Upper lobe of left lung (tissue), 6 donors: Measurements from ENCODE around the gene ANKRD35. TPM values are rescaled to one million over a fixed set of nuclear protein-coding genes. Genes with fewer than 3 reads are reported as not detected.
"Not testable (repeated sequence)": the region's sequence is repeated elsewhere in the genome, so short reads cannot be mapped to it uniquely, and the experiment has no call there.

ENCODE experiments used
- ATAC-seq, 2 donors: fragments of 200-7000 bp; cut with Tn5 transposase; one replicate each; pipeline ENCODE4 v1.9.1; 2022; ENCODE audit warnings: mild to moderate bottlenecking in 2 of 2, moderate library complexity in 2 of 2; ENCODE audit not compliant: low FRiP score in 2 of 2
- DNase-seq, 2 donors: peaks; one replicate each; pipeline ENCODE4 v3.0.0-alpha.2; 2019 to 2020
- H3K27ac ChIP-seq, 4 donors: fragments of 200-600 bp; sonication (generic); one replicate each; pipeline ENCODE4 v1.5.1; 2016 to 2019
- H3K27me3 ChIP-seq, 4 donors: fragments of 200-600 bp; sonication (generic); one replicate each; pipeline ENCODE4 v1.5.1; 2017 to 2019
- H3K36me3 ChIP-seq, 4 donors: fragments of 200-600 bp; sonication (generic); one replicate each; pipeline ENCODE4 v1.5.1; 2016 to 2019
- H3K4me1 ChIP-seq, 4 donors: fragments of 200-600 bp; sonication (generic); one replicate each; pipeline ENCODE4 v1.5.1; 2018 to 2019
- H3K4me3 ChIP-seq, 4 donors: fragments of 200-600 bp; sonication (generic); one replicate each; pipeline ENCODE4 v1.5.1; 2017 to 2019; ENCODE audit warnings: mild to moderate bottlenecking in 2 of 4, moderate library complexity in 1 of 4
- H3K9me3 ChIP-seq, 4 donors: fragments of 200-600 bp; sonication (generic); one replicate each; pipeline ENCODE4 v1.5.1; 2018 to 2019
- CTCF ChIP-seq, 6 experiments: fragments of 450-650 bp in 4 of 6; fragments of 200-600 bp in 2 of 6; sonication (generic) in 2 of 6; IDR thresholded peaks; one replicate each; pipeline ENCODE4 v1.5.1; 2016 to 2019; ENCODE audit warnings: antibody characterized with exemption in 6 of 6
- EP300 ChIP-seq, 4 donors: sonication (generic); formaldehyde crosslinking; IDR thresholded peaks; one replicate each; pipeline ENCODE4 v1.5.1; 2017; ENCODE audit warnings: antibody characterized with exemption in 4 of 4, control low read depth in 2 of 4
- POLR2A ChIP-seq, 4 donors: fragments of 450-650 bp; IDR thresholded peaks; one replicate each; pipeline ENCODE4 v1.5.1; 2016 to 2017; ENCODE audit warnings: antibody characterized with exemption in 4 of 4, mild to moderate bottlenecking in 2 of 4
- POLR2AphosphoS5 ChIP-seq, 2 donors: sonication (generic); formaldehyde crosslinking; IDR thresholded peaks; one replicate each; pipeline ENCODE4 v1.5.1; 2017; ENCODE audit warnings: antibody characterized with exemption in 2 of 2
- whole genome bisulfite sequencing, 2 donors: methylation state at CpG; one replicate each; pipeline ENCODE4 v1.1.5; 2017 to 2018; 5-methylcytosine and 5-hydroxymethylcytosine counted together
- total RNA-seq, 6 donors: library from RNA; depleted of rRNA in 4 of 6; stranded (reverse); fragments of >200 nt in 4 of 6; gene quantifications; one replicate each; pipeline versions ENCODE4 v1.1.0 to v1.2.1, GENCODE V29; 2016 to 2021
- donor health status: DM: no; HTN: no; CAD: no; lungs with moderate emphysema.
- donor health status: DM: no; HTN: yes; CAD: no; lungs with severe emphysema.

ANKRD35 gene
- 1 to 10 TPM in 4 of 6 donors, under 1 TPM in 1, not detected in 1; 0.76 to 2.5 (median 1.3) TPM for total RNA-seq

GRCh38 chr1:145885738-145886287 lies at the start of gene ANKRD35:
ANKRD35 (minus strand) TSS chr1:145885866; CDS start chr1:145885758, 108 bp downstream.
- 0 to 3% methylated on average over 1 to 32 of the region's 36 CpGs for WGBS, 2 donors
- Histone ChIP-seq H3K27ac (peak within 1 kb of the TSS in 3 of 4 donors; percentile 7 to 68 (median 61)), H3K36me3 (no peaks in the 10 kb centered on the region), H3K4me1 (peaks cover 11 to 22% (median 19%) of the 10 kb centered on the region in 4 donors), H3K4me3 (peak within 1 kb of the TSS; percentile 51 to 91 (median 64)), H3K27me3 (no peaks in the 10 kb centered on the region), H3K9me3 (no peaks in the 10 kb centered on the region)
- peak; percentile 95 to 98 for ATAC-seq
- DNase-seq = peak; percentile 92 to 95
- TF ChIP-seq POLR2AphosphoS5 (IDR thresholded peaks at IDR 0.05) (no peak), CTCF (IDR thresholded peaks at IDR 0.05) (no peak), POLR2A (IDR thresholded peaks at IDR 0.05) (no peak), EP300 (IDR thresholded peaks at IDR 0.05) (no peak)

GRCh38 chr1:145932522-145933009 lies 46.9 kb upstream of the ANKRD35 start:
- not testable (repeated sequence) for ATAC-seq, H3K27me3 ChIP-seq, H3K4me3 ChIP-seq, DNase-seq, H3K9me3 ChIP-seq
- H3K36me3 ChIP-seq = peaks cover 0 to 41% (median 11%) of the 10 kb centered on the region in 4 donors
- H3K27ac ChIP-seq = peak overlapping the region in 3 of 4 donors; percentile 13 to 52 (median 35)
- peaks cover 0 to 28% (median 20%) of the 10 kb centered on the region in 4 donors for H3K4me1 ChIP-seq
- WGBS, 2 donors = 18 to 30% methylated on average over 9 of the region's 9 CpGs

GRCh38 chr1:145927916-145928643 lies 42.4 kb upstream of the ANKRD35 start:
- ATAC-seq = no peak
- peak in 1 of 2 donors; percentile 58 for DNase-seq

GRCh38 chr1:145927063-145927886 lies 41.6 kb upstream of the ANKRD35 start, which contains the start of gene RBM8A:
RBM8A (minus strand) TSS chr1:145927484; CDS start chr1:145927426, 58 bp downstream.
- peak in 1 of 2 donors; percentile 96 for DNase-seq
- ATAC-seq = peak; percentile 98 to 99
- H3K4me3 ChIP-seq = peak within 1 kb of the TSS; percentile 53 to 70 (median 66)
- peak; percentile 25 to 98 (median 96) for TF ChIP-seq POLR2A (IDR thresholded peaks at IDR 0.05)
- peak in 1 of 4 donors; percentile 2 for TF ChIP-seq EP300 (IDR thresholded peaks at IDR 0.05)
- TF ChIP-seq POLR2AphosphoS5 (IDR thresholded peaks at IDR 0.05) = peak; percentile 99 to 100
- TF ChIP-seq CTCF (IDR thresholded peaks at IDR 0.05) = peak; percentile 54 to 81 (median 66)
- no peaks in the 10 kb centered on the region for H3K9me3 ChIP-seq
- H3K27me3 ChIP-seq = no peaks in the 10 kb centered on the region
- H3K36me3 ChIP-seq = peaks cover 0 to 20% (median 6%) of the 10 kb centered on the region in 4 donors
- WGBS, 2 donors = 0% methylated on average over 35 to 41 of the region's 41 CpGs
- peak within 1 kb of the TSS; percentile 87 to 97 (median 95) for H3K27ac ChIP-seq
- peaks cover 10 to 26% (median 24%) of the 10 kb centered on the region in 4 donors for H3K4me1 ChIP-seq

More at GRCh38 chr1:145927916-145928643, 42.4 kb upstream of the ANKRD35 start:
- 64 to 67% methylated on average over 20 of the region's 20 CpGs for WGBS, 2 donors
- Histone ChIP-seq H3K4me1 (peaks cover 10 to 34% (median 29%) of the 10 kb centered on the region in 4 donors), H3K27me3 (no peaks in the 10 kb centered on the region), H3K36me3 (peaks cover 0 to 23% (median 6%) of the 10 kb centered on the region in 4 donors), H3K9me3 (no peaks in the 10 kb centered on the region), H3K4me3 (peak overlapping the region; percentile 49 to 68 (median 58)), H3K27ac (peak overlapping the region; percentile 87 to 97 (median 95))
- TF ChIP-seq CTCF (IDR thresholded peaks at IDR 0.05) (no peak), EP300 (IDR thresholded peaks at IDR 0.05) (no peak), POLR2A (IDR thresholded peaks at IDR 0.05) (no peak), POLR2AphosphoS5 (IDR thresholded peaks at IDR 0.05) (no peak)
